ENCODE results near the gene ADIPOQ.
"Not testable (repeated sequence)": the region's sequence is repeated elsewhere in the genome, so short reads cannot be mapped to it uniquely, and the experiment has no call there.

ADIPOQ gene

GRCh38 chr3:186901135-186901734 is 58.7 kb downstream of the ADIPOQ start:
- Histone ChIP-seq H3K4me3 (no peak overlapping the region), H3K27ac (no peak overlapping the region)
- no peak for DNase-seq (ENCODE audit: low spot score)
- TF ChIP-seq CTCF (IDR thresholded peaks at IDR 0.05): no peak

GRCh38 chr3:186902154-186902553 is 59.6 kb downstream of the ADIPOQ start:
- Histone ChIP-seq H3K4me3 (no peak overlapping the region), H3K27ac (no peak overlapping the region)
- DNase-seq (ENCODE audit: low spot score): no peak
- TF ChIP-seq CTCF (IDR thresholded peaks at IDR 0.05): no peak

GRCh38 chr3:186902713-186903112 is 60.2 kb downstream of the ADIPOQ start:
- Histone ChIP-seq H3K27ac (no peak overlapping the region), H3K4me3 (no peak overlapping the region)
- no peak for TF ChIP-seq CTCF (IDR thresholded peaks at IDR 0.05)
- DNase-seq (ENCODE audit: low spot score): no peak

DNA sequence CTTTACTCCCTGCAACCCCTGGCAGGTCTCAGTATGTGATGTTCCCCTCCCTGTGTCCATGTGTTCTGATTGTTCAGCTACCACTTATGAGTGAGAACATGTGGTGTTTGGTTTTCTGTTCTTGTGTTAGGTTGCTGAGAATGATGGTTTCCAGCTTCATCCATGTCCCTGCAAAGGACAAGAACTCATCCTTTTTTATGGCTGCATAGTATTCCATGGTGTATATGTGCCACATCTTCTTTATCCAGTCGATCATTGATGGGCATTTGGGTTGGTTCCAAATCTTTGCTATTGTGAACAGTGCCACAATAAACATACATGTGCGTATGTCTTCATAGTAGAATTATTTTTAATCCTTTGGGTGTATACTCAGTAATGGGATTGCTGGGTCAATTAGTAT is 61.2 kb downstream of the ADIPOQ start:
- DNase-seq (ENCODE audit: low spot score); H3K4me3 ChIP-seq; H3K27ac ChIP-seq: not testable (repeated sequence)

DNA sequence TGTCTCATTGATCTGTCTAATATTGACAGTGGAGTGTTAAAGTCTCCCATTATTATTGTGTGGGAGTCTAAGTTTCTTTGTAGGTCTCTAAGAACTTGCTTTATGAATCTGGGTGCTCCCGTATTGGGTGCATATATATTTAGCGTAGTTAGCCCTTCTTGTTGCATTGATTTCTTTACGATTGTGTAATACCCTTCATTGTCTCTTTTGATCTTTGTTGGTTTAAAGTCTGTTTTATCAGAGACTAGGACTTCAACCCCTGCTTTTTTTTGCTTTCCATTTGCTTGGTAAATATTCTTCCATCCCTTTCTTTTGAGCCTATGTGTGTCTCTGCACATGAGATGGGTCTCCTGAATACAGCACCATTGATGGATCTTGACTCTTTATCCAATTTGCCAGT is 64.6 kb downstream of the ADIPOQ start:
- not testable (repeated sequence) for H3K4me3 ChIP-seq; DNase-seq (ENCODE audit: low spot score); H3K27ac ChIP-seq

Data from coronary artery (tissue), 2 donors.